ENCODE results near the gene CMAS.
A peak's percentile ranks its signal among the peaks of the same experiment; 100 is the strongest.
"Not testable (repeated sequence)": the region's sequence is repeated elsewhere in the genome, so short reads cannot be mapped to it uniquely, and the experiment has no call there.

CMAS gene

DNA sequence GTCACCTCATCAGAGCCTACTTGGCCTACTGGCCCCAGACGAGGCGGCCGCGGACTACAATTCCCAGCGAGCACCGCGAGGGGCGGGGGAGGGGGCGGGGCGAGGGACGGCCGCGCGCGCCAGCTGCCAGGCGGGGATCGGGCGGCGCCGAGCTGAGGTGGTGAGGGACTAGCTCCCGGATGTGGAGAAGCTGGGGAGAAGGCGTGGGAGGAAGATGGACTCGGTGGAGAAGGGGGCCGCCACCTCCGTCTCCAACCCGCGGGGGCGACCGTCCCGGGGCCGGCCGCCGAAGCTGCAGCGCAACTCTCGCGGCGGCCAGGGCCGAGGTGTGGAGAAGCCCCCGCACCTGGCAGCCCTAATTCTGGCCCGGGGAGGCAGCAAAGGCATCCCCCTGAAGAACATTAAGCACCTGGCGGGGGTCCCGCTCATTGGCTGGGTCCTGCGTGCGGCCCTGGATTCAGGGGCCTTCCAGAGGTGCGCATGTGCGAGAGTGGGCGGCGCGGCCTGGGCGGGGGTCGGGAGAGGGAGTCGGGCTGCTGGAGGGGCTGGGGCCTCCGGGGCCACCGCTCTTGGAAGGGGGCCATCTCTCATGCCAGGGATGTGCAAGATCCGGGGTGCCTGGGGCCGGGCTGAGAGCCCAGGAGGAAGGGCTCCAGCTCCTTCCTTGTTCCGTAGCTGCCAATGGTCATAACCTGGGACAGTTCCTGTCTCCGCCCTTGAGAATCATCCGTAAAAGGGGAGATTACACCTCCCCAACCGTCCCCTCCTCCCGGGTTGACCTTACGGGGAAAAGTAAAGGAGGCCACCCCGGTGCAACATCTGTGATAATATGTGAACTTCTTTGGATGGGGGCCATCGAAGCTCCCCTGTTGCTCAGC lies at the start of gene CMAS:
TSS of gene CMAS (plus strand) at position 129 of the 878 bp plus-strand sequence. CDS start at position 215, 86 bp downstream.
- peak; percentile 34 to 82 for DNase-seq

DNA sequence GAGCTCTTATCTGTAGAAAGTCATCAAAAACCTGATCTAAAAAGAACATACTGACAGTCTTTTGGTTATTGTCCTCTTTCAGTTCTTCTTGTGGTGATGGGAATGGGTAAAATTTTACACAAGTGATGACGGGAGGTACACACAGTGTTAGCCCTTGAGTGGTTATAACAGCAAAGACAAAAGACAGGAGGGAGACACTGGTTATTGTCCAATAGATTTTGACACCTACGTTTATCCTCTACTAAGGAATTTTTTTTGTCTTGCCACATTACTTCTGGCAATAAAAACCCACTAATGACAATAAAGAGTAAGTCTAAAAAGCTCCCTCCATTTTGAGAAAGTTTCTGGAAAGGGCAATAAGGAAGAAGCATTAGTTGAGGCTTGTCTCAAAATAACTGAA lies 47.7 kb upstream of the CMAS start:
- no peak for DNase-seq

DNA sequence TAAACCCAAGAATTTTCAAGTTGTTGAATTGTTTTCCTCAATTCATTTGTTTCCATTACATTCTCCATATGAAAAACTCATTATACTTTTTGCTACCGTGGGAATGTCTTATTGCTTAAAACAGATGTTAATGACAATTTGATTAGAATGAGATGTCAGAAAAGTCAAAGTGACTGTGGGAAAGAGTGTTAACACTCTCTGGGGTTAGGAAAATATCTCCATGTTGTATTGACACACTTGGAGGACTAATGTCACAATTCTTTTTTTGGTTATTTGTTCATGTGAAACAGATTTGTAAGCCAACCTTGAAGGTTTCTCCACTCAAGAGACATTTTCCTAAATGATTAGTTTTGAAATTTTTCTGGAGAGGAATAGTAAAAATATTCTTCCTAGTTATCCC lies 47.2 kb upstream of the CMAS start:
- DNase-seq: no peak

DNA sequence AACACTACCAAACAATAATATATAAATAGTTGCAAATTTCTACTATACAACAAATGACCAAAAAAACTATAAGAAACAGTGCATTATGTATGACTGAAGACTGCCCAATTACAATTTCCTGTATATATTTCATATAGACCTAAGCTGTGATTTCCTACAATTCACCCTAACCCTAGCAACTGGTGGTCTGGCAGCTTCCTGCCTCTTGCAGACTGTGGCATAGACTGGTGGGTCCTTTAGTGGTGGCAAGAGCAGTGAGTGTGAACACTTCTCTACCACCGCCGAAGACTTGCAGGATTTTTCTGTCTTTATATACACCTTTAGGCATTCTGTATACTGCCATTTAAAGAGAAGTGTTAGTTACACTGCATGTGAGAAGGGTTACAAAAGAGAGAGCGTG lies 43.6 kb upstream of the CMAS start:
- DNase-seq: no peak

DNA sequence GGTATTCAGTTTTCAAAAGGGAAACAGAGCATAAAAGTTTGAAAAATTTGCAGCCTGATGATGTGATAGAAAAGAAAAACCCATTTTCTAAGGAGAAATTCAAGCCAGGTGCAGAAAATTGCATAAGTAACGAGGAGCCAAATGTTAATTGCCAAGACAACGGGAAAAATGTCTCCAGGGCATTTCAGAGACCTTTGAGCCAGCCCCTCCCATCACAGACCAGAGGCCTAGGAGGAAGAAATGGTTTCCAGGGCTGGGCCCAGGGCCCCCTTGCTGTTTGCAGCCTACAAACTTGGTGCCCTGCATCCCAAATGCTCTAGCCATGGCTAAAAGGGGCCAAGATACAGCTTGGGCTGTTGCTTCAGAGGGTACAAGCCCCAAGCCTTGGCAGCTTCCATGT lies 38.2 kb upstream of the CMAS start:
- not testable (repeated sequence) for DNase-seq

DNA sequence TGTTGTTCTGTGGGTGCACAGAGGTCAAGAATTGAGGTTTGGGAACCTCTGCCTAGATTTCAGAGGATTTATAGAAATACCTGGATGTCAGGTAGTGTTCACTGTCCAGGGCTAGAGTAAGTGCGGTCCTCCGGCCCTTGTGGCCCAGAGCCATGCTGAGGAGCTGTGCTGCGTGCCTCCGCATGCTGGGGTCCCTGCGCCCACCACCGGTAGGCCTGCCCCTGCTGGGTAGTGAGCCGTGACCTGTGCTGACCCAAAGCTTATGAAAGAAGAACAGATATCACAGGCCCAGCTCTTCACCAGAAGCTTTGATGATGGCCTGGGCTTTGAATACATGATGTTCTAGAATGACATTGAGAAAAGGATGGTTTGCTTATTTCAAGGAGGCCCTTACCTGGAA lies 37.8 kb upstream of the CMAS start:
- no peak for DNase-seq

DNA sequence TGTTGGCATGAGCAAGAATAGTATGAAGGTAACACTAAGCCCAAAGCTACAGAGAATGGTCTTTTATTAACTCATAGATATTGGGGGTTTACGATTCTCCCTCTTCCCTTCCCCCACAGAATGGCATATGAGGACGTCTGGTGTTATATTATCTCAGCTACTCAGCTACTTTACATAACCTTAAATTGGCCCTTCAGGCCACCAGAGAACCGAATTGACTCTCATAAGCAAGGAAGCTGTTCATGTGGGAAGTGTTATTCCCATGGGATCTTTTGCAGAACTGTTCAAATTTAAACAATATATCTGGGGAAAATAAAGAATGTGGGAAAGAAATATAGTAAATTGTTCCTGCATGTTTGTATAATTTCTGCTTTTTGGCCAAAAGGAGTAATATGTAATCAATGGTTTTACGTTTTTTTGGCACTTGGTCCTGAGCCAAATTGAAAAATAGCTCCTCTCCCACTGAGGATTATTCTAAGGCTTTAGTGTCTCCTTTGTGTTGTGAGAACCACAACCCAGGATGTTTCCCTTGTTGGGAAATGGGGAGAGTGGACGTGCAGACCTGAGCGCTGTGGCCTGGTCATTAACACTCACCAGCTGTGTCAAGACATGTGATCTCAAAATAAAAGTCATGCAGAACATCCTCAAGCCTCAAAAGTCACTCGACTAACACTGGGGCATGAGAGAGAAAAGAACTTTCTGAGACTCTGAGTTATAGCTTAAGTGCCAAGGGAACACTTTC lies 31.8 kb upstream of the CMAS start:
- no peak for DNase-seq

DNA sequence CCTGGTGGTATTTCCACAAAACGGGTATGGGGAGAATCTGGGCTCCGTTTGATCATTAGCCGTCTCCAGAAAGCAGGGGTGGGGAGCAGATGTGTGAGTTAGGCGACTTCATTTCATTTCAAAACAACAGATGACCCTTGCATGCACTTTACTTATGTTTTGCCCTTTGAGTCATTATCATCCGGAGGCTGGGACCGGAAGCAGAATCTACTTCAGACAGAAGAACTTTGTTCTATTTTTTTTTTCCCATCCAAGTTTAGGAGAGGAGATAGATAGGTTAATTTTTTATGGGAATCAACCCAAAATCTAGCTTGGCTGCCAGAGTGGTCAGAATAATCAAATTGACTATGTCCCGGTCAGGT lies 31.3 kb upstream of the CMAS start:
- DNase-seq: no peak

DNA sequence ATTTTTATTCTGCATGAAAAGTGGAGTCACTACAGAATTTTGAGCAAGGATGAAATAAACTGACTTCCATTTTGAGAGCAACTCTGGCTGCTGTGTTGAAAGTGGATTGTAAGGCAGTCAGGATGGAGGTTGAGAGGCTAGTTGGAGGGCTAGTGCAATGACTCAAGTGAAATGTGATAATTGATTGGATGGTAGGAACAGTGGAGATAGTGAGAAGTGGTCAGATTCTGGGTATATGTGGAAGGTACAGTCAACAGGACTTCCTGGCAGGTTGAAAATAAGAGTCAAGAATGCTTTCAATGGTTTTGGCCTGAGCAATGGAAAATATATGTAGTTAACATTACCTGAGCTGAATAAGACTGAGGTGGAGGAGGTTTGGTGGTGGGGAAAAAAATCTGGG lies 29.0 kb upstream of the CMAS start:
- DNase-seq: no peak

DNA sequence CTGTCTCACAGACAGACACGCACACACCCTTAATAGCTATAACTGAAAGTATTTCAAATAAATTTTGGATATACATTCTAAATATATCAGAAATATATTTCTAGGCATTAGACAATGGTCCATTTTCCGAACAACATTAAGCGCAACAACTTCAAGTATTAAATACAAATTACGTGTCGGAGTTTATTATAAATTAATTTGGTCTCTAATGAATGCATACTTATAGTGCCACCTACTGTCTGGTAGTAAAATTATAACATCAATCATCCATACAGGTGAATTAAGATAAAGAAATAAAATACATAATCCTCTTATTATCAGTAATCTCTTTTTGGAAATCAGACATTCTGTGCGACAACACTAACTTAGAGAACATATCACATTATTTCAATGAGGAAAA lies 27.2 kb upstream of the CMAS start:
- peak; percentile 5 to 12 for DNase-seq

DNA sequence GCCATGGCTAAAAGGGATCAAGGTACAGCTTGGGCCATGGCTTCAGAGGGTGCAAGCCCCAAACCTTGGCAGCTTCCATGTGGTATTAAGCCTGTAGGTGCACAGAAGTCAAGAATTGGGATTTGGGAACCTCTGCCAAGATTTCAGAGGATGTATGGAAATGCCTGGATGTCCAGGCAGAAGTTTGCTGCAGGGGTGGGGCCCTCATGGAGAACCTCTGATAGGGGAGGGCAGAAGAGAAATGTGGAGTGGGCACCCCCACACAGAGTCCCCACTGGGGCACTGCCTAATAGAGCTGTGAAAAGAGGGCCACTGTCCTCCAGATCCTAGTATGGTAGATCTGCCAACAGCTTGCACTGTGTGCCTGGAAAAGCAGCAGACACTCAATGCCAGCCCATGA lies 22.5 kb upstream of the CMAS start:
- not testable (repeated sequence) for DNase-seq

DNA sequence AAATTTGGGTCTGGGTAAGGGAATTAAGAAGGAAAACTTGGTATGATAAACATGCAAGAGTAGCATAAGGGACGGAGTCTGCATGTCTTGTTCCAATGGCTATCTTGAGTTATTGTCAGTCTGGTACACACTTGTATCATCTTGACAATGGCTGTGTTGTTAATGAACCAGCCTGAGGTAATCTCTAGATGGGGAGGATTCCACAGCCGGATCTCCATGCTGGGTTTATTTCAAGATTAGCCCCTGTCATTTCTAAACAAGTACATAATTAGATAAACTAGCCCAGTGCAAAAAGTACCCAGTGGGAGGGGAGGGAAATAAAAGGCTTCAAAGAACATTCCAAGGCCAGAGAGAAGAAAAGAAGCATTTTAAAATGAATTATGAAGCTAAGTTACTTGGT lies 16.5 kb upstream of the CMAS start:
- no peak for DNase-seq

DNA sequence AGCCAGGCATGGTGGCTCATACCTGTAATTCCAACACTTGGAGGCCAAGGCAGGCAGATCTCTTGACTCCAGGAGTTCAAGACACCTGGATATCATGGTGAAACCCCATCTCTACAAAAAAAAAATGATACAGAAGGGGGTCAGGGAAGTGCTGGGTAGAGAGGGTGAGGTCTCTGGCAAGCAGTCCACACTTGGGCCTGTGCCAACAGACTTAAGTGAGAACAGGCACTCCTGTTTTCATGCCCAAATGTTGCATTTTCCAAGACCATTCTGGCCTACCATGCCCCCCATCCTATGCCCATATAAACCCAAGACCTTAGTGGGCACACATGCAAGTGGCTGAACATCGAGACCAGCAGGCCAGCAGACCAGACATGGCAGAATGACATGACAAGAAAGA lies 16.0 kb upstream of the CMAS start:
- DNase-seq: no peak

DNA sequence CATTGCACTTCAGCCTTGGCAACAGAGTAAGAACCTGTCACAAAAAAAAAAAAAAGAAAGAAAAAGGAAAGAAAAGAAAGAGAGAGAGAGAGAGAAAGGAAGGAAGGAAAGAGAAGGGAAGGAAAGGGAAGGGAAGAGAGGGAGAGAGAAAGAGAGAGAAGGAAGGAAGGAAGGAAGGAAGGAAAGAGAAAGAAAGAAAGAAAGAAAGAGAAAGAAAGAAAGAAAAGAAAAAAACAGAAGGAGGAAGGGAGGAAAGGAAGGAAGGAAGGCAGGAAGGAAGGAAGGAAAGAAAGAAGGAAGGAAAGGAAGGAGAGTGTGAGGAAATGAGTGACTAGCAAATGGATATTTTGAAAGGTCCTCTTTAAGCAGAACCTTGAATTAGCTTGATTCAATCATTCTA lies 13.3 kb upstream of the CMAS start:
- no peak for DNase-seq

DNA sequence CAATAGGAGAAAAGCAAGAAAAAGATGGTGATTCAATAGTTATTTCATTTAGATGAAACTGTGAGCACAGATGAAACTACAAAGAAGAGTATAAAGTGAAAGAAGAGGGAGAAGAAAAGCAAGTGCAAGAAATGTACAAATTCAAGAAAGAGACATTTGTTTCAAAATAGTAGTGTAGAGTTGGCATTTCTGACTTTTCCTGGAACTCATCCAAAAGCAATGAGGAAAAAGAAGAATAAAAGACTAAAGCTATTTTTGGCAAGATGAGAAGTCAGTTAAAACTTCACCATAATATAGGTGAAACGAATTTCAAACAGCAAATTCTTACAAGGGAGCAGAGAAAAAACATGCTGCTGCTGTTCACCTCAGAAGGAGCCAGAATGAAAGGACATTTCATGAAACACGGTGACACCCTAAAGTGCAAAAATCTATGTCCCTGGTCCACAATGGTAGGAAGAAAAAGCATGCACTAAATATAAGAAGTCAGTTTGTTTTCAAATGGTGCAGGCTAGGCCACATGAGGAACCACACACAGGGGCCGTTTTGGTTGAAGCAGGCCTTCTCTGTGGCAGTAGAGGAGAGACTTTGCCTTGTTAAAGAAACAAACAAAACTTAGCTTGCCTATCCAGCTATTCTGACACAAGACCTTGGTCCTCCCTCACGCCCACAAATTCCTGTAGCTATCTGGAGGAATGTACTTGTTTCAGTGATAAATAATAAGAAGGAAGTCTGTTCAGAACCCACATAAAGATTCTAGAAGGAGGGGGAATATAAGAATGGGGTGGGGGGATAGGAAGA lies 11.1 kb upstream of the CMAS start:
- DNase-seq: no peak

DNA sequence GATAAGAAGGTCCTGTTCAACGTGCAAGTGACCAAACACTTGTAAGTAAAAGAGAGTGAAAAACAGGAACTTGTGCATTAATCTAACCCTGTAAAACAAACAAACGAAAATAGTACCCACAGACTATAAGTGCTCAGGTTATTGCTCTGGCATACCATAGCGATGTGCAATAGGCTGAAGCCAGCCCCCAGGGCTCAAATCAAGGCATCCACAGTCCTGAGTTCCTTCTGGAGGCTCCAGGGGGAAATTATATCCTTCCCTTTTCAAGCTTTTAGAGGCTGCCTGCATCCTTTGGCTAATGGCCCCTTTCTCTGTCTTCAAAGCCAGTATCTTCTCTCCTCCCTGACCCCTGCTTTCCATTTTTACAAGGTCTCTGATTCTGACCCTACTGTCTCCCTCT lies 8.1 kb upstream of the CMAS start:
- DNase-seq: no peak

DNA sequence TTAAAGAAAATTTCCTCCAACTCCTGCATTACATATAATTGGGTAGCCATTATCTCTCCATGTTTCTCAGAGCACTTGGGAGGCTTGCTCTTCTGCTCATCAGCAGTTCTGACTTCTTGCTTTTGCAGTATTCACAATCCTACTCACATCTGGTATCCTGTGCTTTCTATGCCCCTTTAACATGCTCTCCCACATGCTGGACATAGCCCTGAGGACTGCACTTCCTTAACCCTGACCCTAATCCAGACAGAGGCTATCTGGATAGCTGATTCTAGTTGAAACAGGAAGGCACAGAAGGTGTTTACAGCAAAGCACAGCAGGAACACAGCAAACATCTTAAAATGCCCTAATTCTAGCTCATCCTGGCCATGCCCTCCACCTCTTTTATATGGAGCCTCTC lies 7.3 kb upstream of the CMAS start:
- DNase-seq: no peak

DNA sequence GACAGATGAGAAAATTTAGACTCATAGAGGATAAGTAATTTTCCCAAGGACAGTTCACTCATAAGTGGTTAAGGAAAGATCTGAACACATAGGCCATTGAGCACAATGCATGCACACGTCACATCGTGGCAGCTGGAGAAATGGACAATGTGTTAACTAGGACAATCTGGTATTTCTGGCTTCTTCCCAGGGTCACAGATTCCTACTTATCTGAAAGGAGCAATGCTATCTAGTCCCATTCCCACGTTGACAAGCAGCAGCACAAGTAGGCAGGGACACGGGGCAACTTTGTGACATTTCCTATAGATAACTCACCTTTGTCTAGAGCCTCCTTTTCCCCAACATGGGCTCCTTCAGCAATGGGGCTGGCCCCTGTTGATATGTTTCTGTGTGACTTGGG lies 6.7 kb upstream of the CMAS start:
- no peak for DNase-seq

DNA sequence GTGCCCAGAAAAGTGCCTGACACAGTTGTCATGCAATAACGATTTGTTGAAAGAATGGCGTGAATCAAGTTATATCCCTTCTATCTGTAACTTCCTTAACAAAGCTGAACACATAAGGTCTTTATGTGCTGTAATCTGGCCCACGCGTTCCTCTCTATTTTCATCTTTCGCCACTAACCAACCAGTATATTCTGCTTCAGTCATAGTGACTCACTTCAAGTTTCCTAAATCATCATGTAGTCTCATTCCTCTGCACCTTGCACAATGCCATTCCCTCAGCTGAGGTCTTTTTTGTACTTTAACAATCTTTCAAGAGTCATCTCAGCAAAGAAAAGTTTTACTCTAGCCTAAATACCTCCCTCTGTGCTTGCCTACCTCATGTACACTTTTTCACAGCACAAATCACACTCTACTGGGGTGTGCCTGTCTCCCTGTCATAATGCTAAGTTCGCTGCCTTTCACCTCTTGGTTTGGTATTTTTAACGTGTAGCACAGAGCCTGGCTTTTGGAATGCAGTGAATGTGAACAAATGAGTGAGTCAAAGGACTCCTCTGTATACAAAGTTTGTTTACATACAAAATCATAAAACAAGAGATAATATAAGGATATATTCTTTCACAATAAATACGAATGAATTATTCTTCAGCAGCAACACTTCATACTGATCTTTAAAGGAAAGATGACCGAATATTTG lies 2.9 kb upstream of the CMAS start:
- no peak for DNase-seq

DNA sequence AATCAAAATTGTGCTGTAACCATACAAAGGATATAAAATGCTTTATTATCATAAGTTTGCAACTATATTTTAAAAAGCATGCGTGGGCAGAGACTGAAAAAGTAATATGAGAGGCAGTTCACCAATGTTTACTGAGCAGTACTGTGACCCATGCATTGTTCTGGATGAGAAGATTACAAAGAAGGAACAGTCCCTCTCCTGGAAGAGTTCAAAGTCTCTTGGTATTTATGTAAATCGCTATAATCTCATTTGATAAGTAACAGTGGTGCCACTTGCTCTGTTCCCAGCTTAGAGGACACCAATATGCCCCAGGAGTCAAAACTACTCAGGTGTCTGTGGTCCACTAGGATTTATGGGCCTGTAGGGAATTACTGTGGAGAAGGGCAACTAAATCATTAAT lies 2.1 kb upstream of the CMAS start:
- no peak for DNase-seq

DNA sequence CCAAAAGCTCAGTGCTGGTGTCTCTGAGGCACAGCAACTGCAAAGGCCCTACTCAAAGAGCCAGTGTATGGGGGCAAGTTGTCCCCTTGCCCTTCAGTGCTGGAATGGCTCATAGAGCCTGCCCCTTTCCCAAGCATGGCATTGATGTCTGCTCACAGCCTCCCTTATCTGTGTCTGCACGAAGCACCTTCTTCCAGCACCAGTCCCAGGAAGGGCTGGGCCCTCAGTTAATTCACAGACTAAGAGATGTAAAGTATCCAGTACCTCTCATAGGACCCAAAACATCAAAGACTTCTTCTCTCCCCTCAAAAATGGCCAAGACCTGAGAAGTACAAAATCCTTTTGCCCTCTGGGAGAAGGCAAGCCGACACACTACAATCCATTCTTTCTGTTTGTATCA lies 1.6 kb upstream of the CMAS start:
- DNase-seq: no peak

DNA sequence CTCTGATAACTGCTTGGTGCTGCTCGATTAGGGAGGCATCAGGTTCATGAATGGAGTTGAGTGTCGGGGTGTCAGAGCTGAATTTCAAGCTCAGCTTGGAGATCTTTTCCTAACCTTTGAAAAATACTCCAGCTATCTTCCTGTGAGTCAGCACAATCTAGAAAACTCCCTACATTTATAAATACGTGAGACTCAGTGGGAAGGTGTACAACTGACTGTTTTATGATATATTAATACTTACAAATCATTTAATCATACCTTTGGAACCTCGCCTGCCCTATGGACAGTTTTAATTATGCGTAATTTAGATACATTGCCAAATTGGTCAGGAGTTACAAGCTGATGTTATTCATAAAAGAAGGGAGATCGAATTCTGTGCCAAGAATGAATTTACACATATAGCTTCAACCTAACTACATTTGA lies 961 bp downstream of the CMAS start:
- DNase-seq: no peak

DNA sequence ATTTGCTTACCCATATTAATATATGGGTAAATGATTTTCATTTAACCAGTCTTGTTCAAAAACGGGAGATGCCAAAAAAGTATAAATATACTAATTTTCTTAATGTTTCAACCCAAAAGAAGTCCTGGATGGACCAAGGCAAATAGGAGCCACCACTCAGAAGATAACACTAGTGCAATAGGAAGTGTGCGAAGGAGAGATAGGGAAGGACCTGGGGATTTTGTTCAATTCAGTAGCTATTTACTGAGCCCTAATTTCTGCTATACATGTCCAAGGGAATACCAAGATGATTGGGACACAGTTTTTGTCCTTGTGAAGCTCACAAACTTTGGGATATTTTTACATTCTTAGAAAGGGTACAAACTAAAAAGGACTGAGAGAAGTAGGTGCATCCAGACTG lies 1.5 kb downstream of the CMAS start:
- no peak for DNase-seq

Data from NCI-H446 (cell line).